Fibroblast of gingiva (primary cell): Measurements from ENCODE around the gene ZNF236.

Source experiments
- DNase-seq: peaks from one replicate; pipeline ENCODE4 v3.0.0-alpha.2; 2011; ENCODE audit warnings: low read depth

The ZNF236 gene

GRCh38 chr18:76973520-76974266, 151.3 kb downstream of the ZNF236 start:
- no peak for DNase-seq

GRCh38 chr18:76974386-76974785, 152.0 kb downstream of the ZNF236 start:
- no peak for DNase-seq

GRCh38 chr18:76975577-76976110, 153.3 kb downstream of the ZNF236 start:
- no peak for DNase-seq

- no peak for DNase-seq
Observed at GRCh38 chr18:76977108-76977621, 154.8 kb downstream of the ZNF236 start.

GRCh38 chr18:76977684-76978232, 155.4 kb downstream of the ZNF236 start:
- no peak for DNase-seq

- DNase-seq, result no peak
Observed at GRCh38 chr18:76978616-76979015, 156.3 kb downstream of the ZNF236 start.

GRCh38 chr18:76979111-76979751, 156.9 kb downstream of the ZNF236 start:
- no peak for DNase-seq

GRCh38 chr18:76979906-76980305, 157.5 kb downstream of the ZNF236 start:
- no peak for DNase-seq

GRCh38 chr18:76980663-76981395, 158.5 kb downstream of the ZNF236 start:
- no peak for DNase-seq

- no peak for DNase-seq
Observed at GRCh38 chr18:76981396-76981968, 159.1 kb downstream of the ZNF236 start.

GRCh38 chr18:76982038-76982437, 159.7 kb downstream of the ZNF236 start:
- no peak for DNase-seq

GRCh38 chr18:76982841-76983583, 160.7 kb downstream of the ZNF236 start:
- DNase-seq, result peak; percentile 51

GRCh38 chr18:76983613-76984051, 161.3 kb downstream of the ZNF236 start:
- DNase-seq, result no peak

- DNase-seq, result no peak
Observed at GRCh38 chr18:76984193-76985155, 162.1 kb downstream of the ZNF236 start.

- DNase-seq, result no peak
Observed at GRCh38 chr18:76985156-76985950, 163.0 kb downstream of the ZNF236 start.

- no peak for DNase-seq
Observed at GRCh38 chr18:76985951-76986236, 163.5 kb downstream of the ZNF236 start.

- DNase-seq, result no peak
Observed at GRCh38 chr18:76986406-76986805, 164.0 kb downstream of the ZNF236 start.

GRCh38 chr18:76988031-76988826, 165.9 kb downstream of the ZNF236 start:
- DNase-seq, result no peak
